Trophoblast cell (in vitro differentiated cells and primary cell): ENCODE measurements around the gene AMMECR1.

ENCODE experiments used
- DNase-seq, 2 donors: peaks; one replicate each; pipeline ENCODE4 v3.0.0-alpha.2; 2016
- H2AFZ ChIP-seq: 2 replicates; pipeline ENCODE4 v1.6.1; 2013; ENCODE audit warnings: low read length, moderate library complexity, mild to moderate bottlenecking; ENCODE audit not compliant: insufficient read depth, poor library complexity
- H2AK5ac ChIP-seq: 2 replicates; pipeline ENCODE4 v1.6.1; 2013; ENCODE audit warnings: mild to moderate bottlenecking, low read length
- H2BK120ac ChIP-seq: 2 replicates; pipeline ENCODE4 v1.6.1; 2013; ENCODE audit warnings: low read length, mild to moderate bottlenecking, moderate library complexity; ENCODE audit not compliant: insufficient read depth, poor library complexity
- H2BK12ac ChIP-seq: 2 replicates; pipeline ENCODE4 v1.6.1; 2013; ENCODE audit warnings: mild to moderate bottlenecking, low read length, moderate library complexity
- H2BK5ac ChIP-seq: 2 replicates; pipeline ENCODE4 v1.6.1; 2013; ENCODE audit warnings: low read length, low read depth, moderate library complexity, mild to moderate bottlenecking; ENCODE audit not compliant: poor library complexity
- H3K14ac ChIP-seq: 2 replicates; pipeline ENCODE4 v1.6.1; 2013; ENCODE audit warnings: mild to moderate bottlenecking, low read length
- H3K18ac ChIP-seq: 2 replicates; pipeline ENCODE4 v1.6.1; 2013; ENCODE audit warnings: mild to moderate bottlenecking, low read length
- H3K23ac ChIP-seq: 2 replicates; pipeline ENCODE4 v1.6.1; 2013; ENCODE audit warnings: low read length
- H3K27ac ChIP-seq: 2 replicates; pipeline ENCODE4 v1.5.1; 2013; ENCODE audit warnings: low read depth, mild to moderate bottlenecking, inconsistent platforms, low read length, moderate library complexity
- H3K27me3 ChIP-seq: 2 replicates; pipeline ENCODE4 v1.6.1; 2013; ENCODE audit warnings: inconsistent platforms, mild to moderate bottlenecking, low read length, moderate library complexity; ENCODE audit not compliant: insufficient read depth
- H3K36me3 ChIP-seq, 2 experiments: 1 replicate in 1 of 2; 2 replicates in 1 of 2; pipeline ENCODE4 v1.6.1; 2013; ENCODE audit warnings: low read length in 2 of 2, mild to moderate bottlenecking in 2 of 2, moderate library complexity in 1 of 2; ENCODE audit not compliant: insufficient read depth in 2 of 2, control insufficient read depth in 1 of 2
- H3K4ac ChIP-seq: 2 replicates; pipeline ENCODE4 v1.6.1; 2013; ENCODE audit warnings: low read depth, mild to moderate bottlenecking, low read length, moderate library complexity
- H3K4me1 ChIP-seq, 2 experiments: 1 replicate in 1 of 2; 2 replicates in 1 of 2; pipeline ENCODE4 v1.6.1; 2013; ENCODE audit warnings: low read length in 2 of 2, mild to moderate bottlenecking in 2 of 2, moderate library complexity in 1 of 2; ENCODE audit not compliant: insufficient read depth in 2 of 2, control insufficient read depth in 1 of 2
- H3K4me2 ChIP-seq: 2 replicates; pipeline ENCODE4 v1.6.1; 2013; ENCODE audit warnings: inconsistent platforms, mild to moderate bottlenecking, low read length, moderate library complexity
- H3K4me3 ChIP-seq: 2 replicates; pipeline ENCODE4 v1.5.1; 2013; ENCODE audit warnings: mild to moderate bottlenecking, low read depth, low read length, inconsistent platforms
- H3K79me1 ChIP-seq: one replicate; pipeline ENCODE4 v1.6.1; 2013; ENCODE audit warnings: low read length
- H3K79me2 ChIP-seq: 2 replicates; pipeline ENCODE4 v1.6.1; 2013; ENCODE audit warnings: low read length, mild to moderate bottlenecking; ENCODE audit not compliant: control insufficient read depth, insufficient read depth, poor library complexity
- H3K9ac ChIP-seq: 2 replicates; pipeline ENCODE4 v1.6.1; 2013; ENCODE audit warnings: mild to moderate bottlenecking, low read length
- H3K9me3 ChIP-seq: 2 replicates; pipeline ENCODE4 v1.6.1; 2013; ENCODE audit warnings: low read depth, mild to moderate bottlenecking, control low read depth, inconsistent platforms, low read length; ENCODE audit not compliant: insufficient read depth
- H4K12ac ChIP-seq: 2 replicates; pipeline ENCODE4 v1.6.1; 2013; ENCODE audit warnings: low read depth, mild to moderate bottlenecking, low read length, moderate library complexity
- H4K8ac ChIP-seq: 2 replicates; pipeline ENCODE4 v1.6.1; 2013; ENCODE audit warnings: low read depth, mild to moderate bottlenecking, low read length, moderate library complexity
- H4K91ac ChIP-seq: one replicate; pipeline ENCODE4 v1.6.1; 2013; ENCODE audit warnings: low read depth, mild to moderate bottlenecking, low read length, moderate library complexity
- WGBS: extraction: QIAGEN DNeasy Blood & Tissue Kit; methylation state at CpG from one replicate; pipeline ENCODE4 v1.1.7; 2013; ENCODE audit warnings: missing lambda C conversion rate; ENCODE audit not compliant: insufficient read length, insufficient coverage; ENCODE audit errors: extremely low coverage; 5-methylcytosine and 5-hydroxymethylcytosine counted together

Gene AMMECR1

GRCh38 chrX:110161361-110161686 lies 156.6 kb downstream of the AMMECR1 start:
- Histone ChIP-seq H3K27ac (no peak overlapping the region), H3K36me3 (no peaks in the 10 kb centered on the region), H3K27me3 (no peaks in the 10 kb centered on the region), H4K8ac (peak overlapping the region; percentile 37), H2BK120ac (peak overlapping the region; percentile 17), H3K79me1 (peaks cover 5% of the 10 kb centered on the region), H3K4me3 (no peak overlapping the region), H3K18ac (no peak overlapping the region), H3K9ac (no peak overlapping the region), H2BK12ac (no peak overlapping the region), H3K23ac (no peak overlapping the region), H3K4ac (no peak overlapping the region), H2AFZ (no peak overlapping the region), H4K12ac (no peak overlapping the region), H4K91ac (peak overlapping the region; percentile 35), H3K14ac (no peak overlapping the region), H3K79me2 (no peaks in the 10 kb centered on the region), H3K4me1 (peaks cover 0 to 8% of the 10 kb centered on the region in 2 experiments), H3K4me2 (no peak overlapping the region), H2AK5ac (no peak overlapping the region), H3K9me3 (no peaks in the 10 kb centered on the region), H2BK5ac (no peak overlapping the region)
- WGBS: no CpG with 5 or more reads among the region's 1 CpG
- DNase-seq: no peak

- Histone ChIP-seq H3K27ac (no peak overlapping the region), H2BK120ac (no peak overlapping the region), H4K12ac (no peak overlapping the region), H4K91ac (no peak overlapping the region), H3K18ac (no peak overlapping the region), H2AFZ (no peak overlapping the region), H2AK5ac (peak overlapping the region; percentile 37), H3K27me3 (no peaks in the 10 kb centered on the region), H3K79me2 (no peaks in the 10 kb centered on the region), H4K8ac (no peak overlapping the region), H3K4ac (no peak overlapping the region), H3K79me1 (peaks cover 5% of the 10 kb centered on the region), H3K14ac (no peak overlapping the region), H3K4me3 (no peak overlapping the region), H3K4me2 (no peak overlapping the region), H3K9me3 (no peaks in the 10 kb centered on the region), H3K36me3 (no peaks in the 10 kb centered on the region), H3K4me1 (peaks cover 0 to 8% of the 10 kb centered on the region in 2 experiments), H2BK5ac (no peak overlapping the region), H3K23ac (no peak overlapping the region), H3K9ac (no peak overlapping the region), H2BK12ac (no peak overlapping the region)
- no peak for DNase-seq
- WGBS: no CpG with 5 or more reads among the region's 2 CpGs
Observed at GRCh38 chrX:110159865-110160264, 158.0 kb downstream of the AMMECR1 start.

- H3K18ac ChIP-seq: no peak overlapping the region
- no CpG with 5 or more reads among the region's 7 CpGs for WGBS
Observed at GRCh38 chrX:110159235-110159634, 158.7 kb downstream of the AMMECR1 start.

GRCh38 chrX:110157444-110157843 lies 160.4 kb downstream of the AMMECR1 start:
- no peak overlapping the region for H4K8ac ChIP-seq
- H3K4me2 ChIP-seq: no peak overlapping the region
- no peak overlapping the region for H2BK12ac ChIP-seq
- no peak overlapping the region for H3K27ac ChIP-seq
- peaks cover 5% of the 10 kb centered on the region for H3K79me1 ChIP-seq
- H2AFZ ChIP-seq: no peak overlapping the region
- no peak overlapping the region for H2BK5ac ChIP-seq
- no peak overlapping the region for H3K14ac ChIP-seq
- H4K91ac ChIP-seq: no peak overlapping the region
- H3K9me3 ChIP-seq: no peaks in the 10 kb centered on the region
- no peaks in the 10 kb centered on the region for H3K79me2 ChIP-seq
- no peaks in the 10 kb centered on the region for H3K36me3 ChIP-seq
- H2AK5ac ChIP-seq: no peak overlapping the region
- no peak overlapping the region for H4K12ac ChIP-seq
- no peak overlapping the region for H3K18ac ChIP-seq
- H3K4me3 ChIP-seq: no peak overlapping the region
- no peak overlapping the region for H3K4ac ChIP-seq
- H2BK120ac ChIP-seq: no peak overlapping the region
- no peak overlapping the region for H3K23ac ChIP-seq
- H3K9ac ChIP-seq: no peak overlapping the region
- no peaks in the 10 kb centered on the region for H3K27me3 ChIP-seq
- 100% methylated on average over 1 of the region's 1 CpG for WGBS
- no peak for DNase-seq
- peaks cover 0 to 8% of the 10 kb centered on the region in 2 experiments for H3K4me1 ChIP-seq

More at GRCh38 chrX:110159235-110159634, 158.7 kb downstream of the AMMECR1 start:
- Histone ChIP-seq H3K79me2 (no peaks in the 10 kb centered on the region), H3K36me3 (no peaks in the 10 kb centered on the region), H2BK5ac (no peak overlapping the region), H2BK120ac (no peak overlapping the region), H4K12ac (no peak overlapping the region), H3K27ac (no peak overlapping the region), H3K4me1 (peaks cover 0 to 8% of the 10 kb centered on the region in 2 experiments), H3K4ac (no peak overlapping the region), H3K23ac (no peak overlapping the region), H3K27me3 (no peaks in the 10 kb centered on the region), H3K14ac (no peak overlapping the region), H2AK5ac (no peak overlapping the region), H4K91ac (no peak overlapping the region), H3K9ac (no peak overlapping the region), H3K4me2 (no peak overlapping the region), H3K79me1 (peaks cover 5% of the 10 kb centered on the region), H2BK12ac (no peak overlapping the region), H4K8ac (no peak overlapping the region), H3K4me3 (no peak overlapping the region), H2AFZ (no peak overlapping the region), H3K9me3 (no peaks in the 10 kb centered on the region)
- no peak for DNase-seq
